Naive thymus-derived CD4-positive, alpha-beta T cell (primary cell): ENCODE results near the gene PSMB10. TPM values are rescaled to one million over a fixed set of nuclear protein-coding genes. Genes with fewer than 3 reads are reported as not detected.

ENCODE experiments used
- ATAC-seq: fragments of 150-1000 bp; cut with Tn5 transposase; 2 replicates; pipeline ENCODE4 v1.10.0; 2021; ENCODE audit warnings: mild to moderate bottlenecking, moderate library complexity
- CTCF ChIA-PET: fragments of 350-600 bp; sonication (Branson Sonifier 250); formaldehyde crosslinking; loops from one replicate; lab custom pipeline; 2021; ENCODE audit warnings: antibody characterized with exemption; lab: Charles Lee
- POLR2A ChIA-PET: fragments of 350-600 bp; sonication (Branson Sonifier 250); formaldehyde crosslinking; loops from one replicate; lab custom pipeline; 2021; ENCODE audit warnings: antibody characterized with exemption, inconsistent platforms; lab: Charles Lee
- DNase-seq, 9 donors: peaks; one replicate each; pipeline versions ENCODE4 v3.0.0 to v3.0.0-alpha.2; 2020 to 2022; ENCODE audit warnings: mixed read lengths in 1 of 9
- H3K27ac ChIP-seq: one replicate; pipeline ENCODE4 v1.7.0; 2013; ENCODE audit warnings: mild to moderate bottlenecking, low read depth, low read length, moderate library complexity
- H3K27me3 ChIP-seq, 2 donors: one replicate each; pipeline ENCODE4 v1.7.0; 2013; ENCODE audit warnings: low read length in 2 of 2, mild to moderate bottlenecking in 2 of 2, moderate library complexity in 2 of 2; ENCODE audit not compliant: control insufficient read depth in 2 of 2, insufficient read depth in 2 of 2
- H3K36me3 ChIP-seq, 3 experiments: 1 replicate in 2 of 3; 2 replicates in 1 of 3; pipeline ENCODE4 v1.7.0; 2013; ENCODE audit warnings: low read length in 3 of 3, mild to moderate bottlenecking in 3 of 3, moderate library complexity in 1 of 3; ENCODE audit not compliant: insufficient read depth in 3 of 3, control insufficient read depth in 2 of 3
- H3K4me1 ChIP-seq, 2 donors: one replicate each; pipeline ENCODE4 v1.7.0; 2013; ENCODE audit warnings: low read length in 2 of 2, mild to moderate bottlenecking in 2 of 2, moderate library complexity in 1 of 2; ENCODE audit not compliant: control insufficient read depth in 2 of 2, insufficient read depth in 2 of 2
- H3K4me3 ChIP-seq: 2 replicates; pipeline ENCODE4 v1.7.0; 2013; ENCODE audit warnings: mild to moderate bottlenecking, low read length
- H3K9me3 ChIP-seq, 3 experiments: 1 replicate in 2 of 3; 2 replicates in 1 of 3; pipeline ENCODE4 v1.7.0; 2013; ENCODE audit warnings: low read length in 3 of 3; ENCODE audit not compliant: control insufficient read depth in 2 of 3
- H3K27ac Mint-ChIP-seq, 9 donors: one replicate each; pipeline ENCODE4 v1.8.0; 2020 to 2022; ENCODE audit warnings: mixed read lengths in 9 of 9, mild to moderate bottlenecking in 8 of 9, moderate library complexity in 5 of 9, inconsistent platforms in 2 of 9
- H3K27me3 Mint-ChIP-seq, 5 donors: one replicate each; pipeline ENCODE4 v1.8.0; 2021 to 2022; ENCODE audit warnings: mixed read lengths in 5 of 5, mild to moderate bottlenecking in 1 of 5
- H3K36me3 Mint-ChIP-seq, 5 donors: one replicate each; pipeline ENCODE4 v1.8.0; 2020 to 2022; ENCODE audit warnings: mixed read lengths in 5 of 5, mild to moderate bottlenecking in 3 of 5, inconsistent platforms in 1 of 5
- H3K4me1 Mint-ChIP-seq, 7 donors: one replicate each; pipeline ENCODE4 v1.8.0; 2020 to 2022; ENCODE audit warnings: mixed read lengths in 7 of 7, mild to moderate bottlenecking in 3 of 7, inconsistent platforms in 1 of 7
- H3K4me3 Mint-ChIP-seq, 10 donors: one replicate each; pipeline ENCODE4 v1.8.0; 2020 to 2022; ENCODE audit warnings: mild to moderate bottlenecking in 10 of 10, mixed read lengths in 10 of 10, moderate library complexity in 6 of 10, inconsistent platforms in 2 of 10
- H3K9me3 Mint-ChIP-seq, 11 donors: one replicate each; pipeline ENCODE4 v1.8.0; 2020 to 2022; ENCODE audit warnings: mixed read lengths in 11 of 11, mild to moderate bottlenecking in 4 of 11, inconsistent platforms in 1 of 11, moderate library complexity in 1 of 11
- intact Hi-C, 2 donors: fragments of 100-400 bp; cut with micrococcal nuclease; formaldehyde crosslinking; loops; one replicate each; pipeline ENCODE4 v1.15.1; 2023
- polyA plus RNA-seq, 2 donors: library from polyadenylated mRNA; unstranded; fragments of 300-500 nt; fragmentation: Illumina TruSeq; gene quantifications; one replicate each; pipeline ENCODE4 v1.2.3, GENCODE V29; 2021
- total RNA-seq, 6 experiments: library from RNA in 5 of 6; stranded (reverse) in 5 of 6; gene quantifications; 1 replicate in 5 of 6; 2 replicates in 1 of 6; pipeline ENCODE4 v1.2.3 and lab custom pipeline; 2021 to 2026

The PSMB10 gene
- total and polyA plus RNA-seq, 7 experiments from 2014 or later, result 101 to 542 (median 144) TPM

- H3K36me3 Mint-ChIP-seq, result peaks cover 0 to 4% (median 4%) of the 10 kb centered on the region in 5 donors
- DNase-seq, result no peak
- H3K27me3 ChIP-seq, result no peaks in the 10 kb centered on the region
- no peak overlapping the region for H3K4me3 Mint-ChIP-seq
- no peaks in the 10 kb centered on the region for H3K9me3 ChIP-seq
- intact Hi-C loops, result no loop called here
- H3K9me3 Mint-ChIP-seq, result no peaks in the 10 kb centered on the region
- ChIA-PET POLR2A (interaction anchor here (1.2 kb wide), 1 partner anchor 17 kb away, joined by 4 read pairs; the partner anchor contains the start of gene CTRL), CTCF (no interaction called here)
- no peak for ATAC-seq
- H3K27ac Mint-ChIP-seq, result peak overlapping the region in 1 of 9 donors; percentile 55
- H3K4me1 Mint-ChIP-seq, result peaks cover 0 to 4% (median 0%) of the 10 kb centered on the region in 7 donors
- no peak overlapping the region for H3K27ac ChIP-seq
- peaks cover 0 to 80% (median 0%) of the 10 kb centered on the region in 3 experiments for H3K36me3 ChIP-seq
- H3K27me3 Mint-ChIP-seq, result no peaks in the 10 kb centered on the region
- H3K4me3 ChIP-seq, result no peak overlapping the region
- H3K4me1 ChIP-seq, result no peaks in the 10 kb centered on the region
These were observed 11.4 kb upstream of the PSMB10 start for GRCh38 chr16:67948015-67948414.

- H3K4me3 ChIP-seq, result no peak overlapping the region
- no peaks in the 10 kb centered on the region for H3K4me1 ChIP-seq
- H3K27me3 ChIP-seq, result no peaks in the 10 kb centered on the region
- no peak overlapping the region for H3K4me3 Mint-ChIP-seq
- no peaks in the 10 kb centered on the region for H3K9me3 ChIP-seq
- ChIA-PET CTCF (interaction anchor here (0.7 kb wide), 1 partner anchor 9 kb away, joined by 4 read pairs; no protein-coding TSS in a partner anchor), POLR2A (interaction anchor here (0.7 to 1.9 kb wide), 2 partner anchors 10 to 12 kb away, joined by 3 to 4 read pairs; partner anchors contain the start of gene PSMB10)
- ATAC-seq (no peak), DNase-seq (no peak)
- peaks cover 3 to 6% (median 3%) of the 10 kb centered on the region in 7 donors for H3K4me1 Mint-ChIP-seq
- H3K27ac ChIP-seq, result no peak overlapping the region
- H3K9me3 Mint-ChIP-seq, result no peaks in the 10 kb centered on the region
- H3K27me3 Mint-ChIP-seq, result no peaks in the 10 kb centered on the region
- no peak overlapping the region for H3K27ac Mint-ChIP-seq
- peaks cover 0 to 84% (median 0%) of the 10 kb centered on the region in 3 experiments for H3K36me3 ChIP-seq
- H3K36me3 Mint-ChIP-seq, result peaks cover 0 to 6% (median 3%) of the 10 kb centered on the region in 5 donors
- intact Hi-C loops, result no loop called here
These were observed 10.4 kb upstream of the PSMB10 start for GRCh38 chr16:67946966-67947558.

- H3K4me1 ChIP-seq, result peaks cover 0 to 7% of the 10 kb centered on the region in 2 donors
- ChIA-PET CTCF (interaction anchor here (0.7 kb wide), 1 partner anchor 8 kb away, joined by 4 read pairs; no protein-coding TSS in a partner anchor), POLR2A (interaction anchor here (0.7 to 1.9 kb wide), 2 partner anchors 9 to 11 kb away, joined by 3 to 4 read pairs; partner anchors contain the start of gene PSMB10)
- DNase-seq (no peak), ATAC-seq (no peak)
- no peak overlapping the region for H3K4me3 ChIP-seq
- H3K27ac Mint-ChIP-seq, result no peak overlapping the region
- H3K4me1 Mint-ChIP-seq, result peaks cover 6 to 14% (median 11%) of the 10 kb centered on the region in 7 donors
- H3K4me3 Mint-ChIP-seq, result no peak overlapping the region
- no peaks in the 10 kb centered on the region for H3K27me3 ChIP-seq
- H3K9me3 ChIP-seq, result no peaks in the 10 kb centered on the region
- H3K9me3 Mint-ChIP-seq, result no peaks in the 10 kb centered on the region
- peaks cover 0 to 75% (median 0%) of the 10 kb centered on the region in 3 experiments for H3K36me3 ChIP-seq
- H3K27ac ChIP-seq, result no peak overlapping the region
- no peaks in the 10 kb centered on the region for H3K27me3 Mint-ChIP-seq
- peaks cover 0 to 6% (median 0%) of the 10 kb centered on the region in 5 donors for H3K36me3 Mint-ChIP-seq
- intact Hi-C loops, result no loop called here
These were observed 9.5 kb upstream of the PSMB10 start for GRCh38 chr16:67946128-67946569.

- Mint-ChIP-seq H3K4me1 (peaks cover 9 to 19% (median 14%) of the 10 kb centered on the region in 7 donors), H3K36me3 (peaks cover 0 to 6% (median 0%) of the 10 kb centered on the region in 5 donors), H3K27ac (no peak overlapping the region), H3K27me3 (no peaks in the 10 kb centered on the region), H3K9me3 (no peaks in the 10 kb centered on the region), H3K4me3 (no peak overlapping the region)
- ATAC-seq (no peak), DNase-seq (no peak)
- Histone ChIP-seq H3K4me1 (peaks cover 0 to 11% of the 10 kb centered on the region in 2 donors), H3K27me3 (no peaks in the 10 kb centered on the region), H3K9me3 (no peaks in the 10 kb centered on the region), H3K27ac (no peak overlapping the region), H3K4me3 (no peak overlapping the region), H3K36me3 (peaks cover 0 to 68% (median 0%) of the 10 kb centered on the region in 3 experiments)
- intact Hi-C loops, result no loop called here
- ChIA-PET POLR2A (interaction anchor here (1.9 kb wide), 1 partner anchor 10 kb away, joined by 4 read pairs; no protein-coding TSS in a partner anchor), CTCF (no interaction called here)
These were observed 8.8 kb upstream of the PSMB10 start for GRCh38 chr16:67945392-67945933.

GRCh38 chr16:67944690-67945391, 8.2 kb upstream of the PSMB10 start:
- intact Hi-C loops, result no loop called here
- Histone ChIP-seq H3K27ac (no peak overlapping the region), H3K27me3 (no peaks in the 10 kb centered on the region), H3K4me1 (peaks cover 0 to 17% of the 10 kb centered on the region in 2 donors), H3K9me3 (no peaks in the 10 kb centered on the region), H3K36me3 (peaks cover 0 to 62% (median 0%) of the 10 kb centered on the region in 3 experiments), H3K4me3 (no peak overlapping the region)
- Mint-ChIP-seq H3K9me3 (no peaks in the 10 kb centered on the region), H3K4me1 (peaks cover 14 to 25% (median 20%) of the 10 kb centered on the region in 7 donors), H3K27me3 (no peaks in the 10 kb centered on the region), H3K27ac (no peak overlapping the region), H3K4me3 (no peak overlapping the region), H3K36me3 (peaks cover 0 to 10% (median 0%) of the 10 kb centered on the region in 5 donors)
- ChIA-PET POLR2A (no interaction called here), CTCF (no interaction called here)
- ATAC-seq (no peak), DNase-seq (no peak)

GRCh38 chr16:67943619-67944504, 7.2 kb upstream of the PSMB10 start, which contains the start of gene LCAT:
TSS of gene LCAT (minus strand) at chr16:67944120. CDS start at chr16:67944101, 19 bp downstream.
- POLR2A ChIA-PET, result interaction anchor here (0.8 kb wide), 1 partner anchor 21 kb away, joined by 4 read pairs; no protein-coding TSS in a partner anchor
- no peak for DNase-seq
- Histone ChIP-seq H3K4me3 (no peak within 1 kb of the TSS), H3K36me3 (peaks cover 0 to 57% (median 0%) of the 10 kb centered on the region in 3 experiments), H3K9me3 (no peaks in the 10 kb centered on the region), H3K4me1 (peaks cover 0 to 25% of the 10 kb centered on the region in 2 donors), H3K27me3 (no peaks in the 10 kb centered on the region), H3K27ac (no peak within 1 kb of the TSS)
- no peak within 1 kb of the TSS for H3K27ac Mint-ChIP-seq
- peaks cover 0 to 10% (median 0%) of the 10 kb centered on the region in 5 donors for H3K36me3 Mint-ChIP-seq
- intact Hi-C loops, result no loop called here
- H3K4me3 Mint-ChIP-seq, result no peak within 1 kb of the TSS
- CTCF ChIA-PET, result no interaction called here
- H3K9me3 Mint-ChIP-seq, result no peaks in the 10 kb centered on the region
- H3K27me3 Mint-ChIP-seq, result no peaks in the 10 kb centered on the region
- peaks cover 17 to 31% (median 25%) of the 10 kb centered on the region in 7 donors for H3K4me1 Mint-ChIP-seq
- no peak for ATAC-seq
